ENCODE results near the gene SNAP23.
"Not testable (repeated sequence)": the region's sequence is repeated elsewhere in the genome, so short reads cannot be mapped to it uniquely, and the experiment has no call there.

The SNAP23 gene

GRCh38 chr15:42498212-42499068, 3.0 kb downstream of the SNAP23 start:
- FAIRE-seq: no peak

GRCh38 chr15:42499858-42500609, 4.6 kb downstream of the SNAP23 start:
- FAIRE-seq: no peak

GRCh38 chr15:42502477-42502876, 7.0 kb downstream of the SNAP23 start:
- FAIRE-seq: no peak

DNA sequence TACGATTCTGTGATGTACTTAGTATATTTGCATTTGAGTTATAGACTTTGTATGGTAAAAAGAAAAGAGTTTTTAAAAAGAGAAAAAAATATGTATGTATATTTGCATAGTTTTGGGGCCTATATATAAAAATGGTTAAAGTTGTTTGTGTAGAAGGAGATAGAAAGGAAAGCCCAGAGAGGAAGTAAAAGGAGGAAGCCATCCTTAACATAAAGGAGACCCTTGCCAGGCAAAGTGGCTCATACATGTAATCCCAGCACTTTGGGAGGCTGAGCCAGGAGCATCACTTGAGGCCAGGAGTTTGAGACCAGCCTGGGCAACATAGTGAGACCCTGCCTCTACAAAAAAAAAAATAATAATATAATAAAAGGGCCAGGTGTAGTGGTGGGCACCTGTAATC, 8.4 kb downstream of the SNAP23 start:
- FAIRE-seq: no peak

DNA sequence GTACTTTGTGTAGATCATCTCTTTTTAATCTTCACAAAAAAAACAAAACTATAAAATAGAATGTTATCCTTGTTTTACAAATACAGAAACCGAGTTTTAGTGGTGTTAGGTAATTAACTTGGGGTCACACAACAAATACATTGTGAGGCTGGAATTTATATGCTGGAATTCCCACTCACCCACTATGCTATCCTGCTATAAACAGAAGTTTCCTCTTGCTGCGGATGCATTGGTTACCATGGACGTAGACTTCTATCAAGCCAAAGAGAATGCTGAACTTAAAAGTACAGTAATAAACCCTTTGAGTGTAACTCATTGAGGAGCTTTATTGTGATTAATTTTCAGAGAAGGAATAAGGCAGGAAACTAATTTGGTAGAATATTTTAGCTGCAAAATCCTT, 9.2 kb downstream of the SNAP23 start:
- no peak for FAIRE-seq

DNA sequence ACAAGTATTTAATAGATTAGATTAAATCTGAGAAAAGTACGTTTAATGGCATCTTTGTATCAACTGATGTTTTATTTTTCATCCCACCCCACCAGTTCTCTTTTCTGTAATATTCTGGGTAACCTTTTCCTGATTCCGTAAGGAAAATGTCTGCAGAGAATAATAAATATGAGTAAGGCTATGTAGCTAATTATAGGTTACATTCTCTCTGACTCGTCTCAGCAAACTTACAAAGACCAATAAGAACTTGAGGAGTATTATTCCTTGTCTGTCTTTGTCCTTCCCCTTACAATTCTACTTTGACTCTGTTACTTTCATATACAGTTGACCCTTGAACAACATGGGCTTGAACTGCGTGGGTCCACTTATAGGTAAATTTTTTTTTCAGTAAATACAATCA, 12.1 kb downstream of the SNAP23 start:
- FAIRE-seq: no peak

- FAIRE-seq: no peak
These were observed 12.8 kb downstream of the SNAP23 start for GRCh38 chr15:42508263-42508690.

- no peak for FAIRE-seq
These were observed 15.0 kb downstream of the SNAP23 start for GRCh38 chr15:42510258-42511006.

- FAIRE-seq: peak; percentile 4
These were observed 15.6 kb downstream of the SNAP23 start for GRCh38 chr15:42511007-42511391.

- no peak for FAIRE-seq
These were observed 27.9 kb downstream of the SNAP23 start for GRCh38 chr15:42523331-42523730.

DNA sequence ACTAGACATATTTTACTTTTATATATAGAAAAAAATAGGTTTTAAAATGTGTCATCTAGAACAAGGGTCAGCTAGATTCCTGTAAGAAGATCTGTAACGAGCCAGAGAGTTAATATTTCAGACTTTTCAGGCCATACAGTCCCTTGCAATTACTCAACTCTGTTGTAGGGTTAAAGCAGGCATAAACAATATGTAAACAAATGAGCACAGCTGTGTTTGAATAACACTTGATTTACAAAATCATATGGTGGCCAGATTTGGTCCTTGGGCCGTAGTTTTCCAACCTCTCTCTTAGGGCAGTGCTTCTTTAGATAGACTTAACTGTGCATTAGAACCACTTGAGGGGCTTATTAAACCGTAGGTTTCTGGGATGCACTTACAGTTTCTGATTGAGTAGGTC, 33.5 kb downstream of the SNAP23 start:
- peak; percentile 79 for FAIRE-seq

DNA sequence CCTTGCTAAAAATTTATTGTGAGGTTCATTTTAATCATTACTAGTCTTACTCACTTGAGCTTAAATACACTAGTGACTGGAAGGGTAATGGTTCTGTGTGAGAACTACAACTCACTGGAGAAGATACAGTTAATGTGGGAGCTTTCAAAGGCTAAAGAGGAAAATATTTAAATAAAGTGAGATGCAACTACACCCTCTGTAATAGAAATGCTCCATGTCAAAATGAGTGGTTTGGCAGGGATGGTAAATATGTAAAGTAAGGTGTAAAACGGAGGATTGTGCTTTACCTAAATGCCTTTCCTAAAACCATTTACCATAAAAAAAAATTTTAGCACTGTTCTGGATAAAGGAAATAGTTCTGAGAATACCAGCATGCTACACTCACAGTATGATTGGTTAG, 37.8 kb downstream of the SNAP23 start:
- no peak for FAIRE-seq

- no peak for FAIRE-seq
These were observed 49.6 kb downstream of the SNAP23 start for GRCh38 chr15:42544853-42545629.

DNA sequence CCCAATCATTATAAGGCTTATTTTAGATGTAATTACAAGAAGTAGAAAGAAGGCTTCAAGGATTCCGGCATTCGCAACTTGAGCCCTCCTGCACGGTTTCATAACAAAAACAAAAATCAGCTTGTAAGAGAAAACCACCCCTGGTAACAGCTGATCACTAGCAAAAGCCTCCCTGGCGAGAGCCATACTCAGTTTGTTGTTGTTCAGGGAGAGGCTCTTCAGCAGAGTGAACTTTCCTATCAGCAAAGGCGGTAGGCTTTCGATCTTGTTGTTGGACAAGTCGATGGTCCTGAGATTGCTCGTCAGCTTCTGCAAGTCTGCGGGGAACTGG, 52.4 kb downstream of the SNAP23 start:
- no peak for FAIRE-seq

DNA sequence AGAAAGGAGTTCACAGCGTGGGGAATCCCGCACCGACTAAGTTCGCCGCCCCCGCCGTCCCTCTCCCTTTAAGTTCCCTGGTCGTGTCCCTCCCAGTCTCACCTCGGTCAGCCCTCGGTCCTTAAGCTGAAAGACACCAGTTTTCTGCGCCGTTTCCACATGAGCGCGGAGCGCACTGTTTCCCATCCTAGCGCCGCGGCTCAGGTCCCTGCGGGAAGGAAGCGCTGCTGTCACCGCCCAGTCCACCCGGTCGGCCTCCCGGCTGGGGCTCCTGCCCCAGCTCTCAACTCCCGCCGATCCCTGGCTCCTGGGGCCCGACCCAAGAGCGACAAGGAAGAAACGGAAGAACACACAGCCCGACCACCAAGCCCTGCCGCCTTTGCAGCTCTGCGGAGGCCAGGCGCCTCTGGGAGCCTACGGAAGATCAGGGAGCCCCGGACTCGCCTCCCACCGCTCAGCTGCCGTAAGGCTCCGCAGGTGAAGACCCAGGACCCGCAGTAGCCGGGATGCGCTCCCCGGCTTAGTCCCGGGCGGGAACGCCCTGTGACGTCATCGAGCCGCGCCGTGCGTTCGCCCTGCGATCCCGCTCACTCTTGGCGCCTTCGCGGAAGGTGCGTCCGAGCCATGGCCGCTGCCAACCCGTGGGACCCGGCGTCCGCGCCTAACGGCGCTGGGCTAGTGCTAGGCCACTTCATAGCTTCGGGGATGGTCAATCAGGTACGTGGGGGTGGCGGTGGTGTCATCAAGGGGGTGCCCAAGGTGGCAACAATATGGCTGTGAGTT, 53.0 kb downstream of the SNAP23 start, which contains the start of the genes HAUS2 and LRRC57:
HAUS2 (plus strand) TSS at position 590 of the 783 bp plus-strand sequence; CDS start at position 625, 35 bp downstream.
LRRC57 (minus strand) TSS at position 545 of the 783 bp plus-strand sequence; CDS start at position 186, 359 bp downstream.
- FAIRE-seq: no peak

DNA sequence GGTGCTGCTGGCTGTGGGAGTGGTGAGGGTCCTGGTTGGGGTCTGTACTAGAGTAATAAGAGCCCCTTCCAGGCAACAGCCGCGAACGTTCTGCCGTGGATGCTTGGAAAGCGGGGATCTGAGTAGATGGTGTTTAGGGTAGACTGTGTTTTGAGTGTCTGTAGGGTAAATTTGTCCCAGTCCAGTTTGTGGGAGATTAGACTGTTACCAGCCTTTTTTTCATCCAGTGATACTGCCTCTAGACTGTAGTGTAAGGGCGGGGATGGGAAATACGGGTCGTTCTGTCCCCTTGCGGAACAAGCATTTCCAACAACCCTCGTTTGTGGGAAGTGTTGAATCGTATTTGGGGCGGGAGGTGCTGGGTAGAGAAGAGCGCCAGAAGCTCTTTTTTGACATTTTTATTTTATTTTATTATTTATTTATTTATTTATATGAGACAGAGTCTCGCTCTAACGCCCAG, 53.6 kb downstream of the SNAP23 start:
- FAIRE-seq: no peak

DNA sequence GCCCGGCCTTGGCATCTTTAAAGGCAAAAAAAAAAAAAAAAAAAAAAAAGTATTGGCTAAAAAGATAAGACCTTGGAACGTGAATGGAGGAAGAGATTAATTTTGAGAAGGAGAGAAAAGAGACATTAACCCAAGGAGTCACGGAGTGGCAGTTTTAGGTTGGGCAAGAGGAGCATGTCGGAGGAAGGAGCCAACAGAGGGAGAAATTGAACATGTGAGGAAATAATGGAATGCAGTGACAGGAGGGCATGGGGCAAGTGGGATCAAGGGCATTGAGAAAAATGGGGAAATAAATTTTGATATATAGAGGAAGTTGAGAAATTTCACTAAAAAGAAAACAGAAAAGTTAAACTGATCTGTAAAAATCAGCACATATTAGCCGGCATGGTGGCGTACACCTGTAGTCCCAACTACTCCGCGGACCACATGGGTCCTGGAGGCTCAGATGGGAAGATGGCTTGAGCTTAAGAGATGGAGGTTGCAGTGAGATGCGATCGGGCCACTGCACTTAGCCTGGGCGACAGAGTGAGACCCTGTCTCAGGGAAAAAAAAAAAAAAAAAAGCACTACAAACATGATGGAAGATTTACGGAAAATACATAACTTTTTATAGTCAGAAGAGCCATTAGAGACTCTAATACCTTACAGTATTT, 54.4 kb downstream of the SNAP23 start:
- no peak for FAIRE-seq

DNA sequence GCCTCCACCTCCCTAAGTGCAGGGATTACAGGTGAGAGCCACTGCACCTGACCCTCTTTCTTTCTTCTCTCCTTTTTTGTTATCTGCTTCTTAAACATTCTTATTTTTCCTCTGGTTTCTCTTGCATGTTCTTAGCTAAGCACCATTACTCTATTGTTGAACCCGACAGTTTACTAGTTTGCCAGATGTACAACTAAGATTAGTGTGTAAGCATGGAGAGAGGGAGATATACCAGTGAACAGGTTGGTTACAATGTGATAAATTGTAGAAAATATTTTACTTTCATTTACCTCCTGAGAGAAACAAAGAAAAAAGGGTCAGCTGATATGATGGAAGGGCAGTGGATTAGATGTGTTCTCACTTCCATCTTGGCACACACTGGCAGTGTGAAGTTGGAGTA, 58.1 kb downstream of the SNAP23 start:
- no peak for FAIRE-seq

- not testable (repeated sequence) for FAIRE-seq
These were observed 61.2 kb downstream of the SNAP23 start for GRCh38 chr15:42556550-42557207.

DNA sequence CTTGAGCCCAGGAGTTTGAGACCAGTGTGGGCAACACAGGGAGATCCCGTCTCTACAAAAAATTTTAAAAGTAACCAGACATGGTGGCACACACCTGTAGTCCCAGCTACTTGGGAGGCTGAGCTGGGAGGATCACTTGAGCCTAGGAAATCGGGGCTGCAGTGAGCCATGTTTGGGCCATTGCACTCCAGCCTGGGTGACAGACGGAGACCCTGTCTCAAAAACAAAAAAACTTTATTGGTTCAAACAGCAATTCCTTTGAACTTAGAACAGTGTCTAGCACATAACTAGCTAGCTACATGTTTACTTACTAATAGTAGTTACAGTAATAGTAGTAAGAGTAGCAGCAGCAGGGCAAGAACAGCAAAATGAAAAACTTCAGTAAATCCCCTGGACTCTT, 63.3 kb downstream of the SNAP23 start:
- FAIRE-seq: no peak

Measured in endometrium (tissue), 2 donors.